ENCODE data around the gene KLF13. TPM values are rescaled to one million over a fixed set of nuclear protein-coding genes. Genes with fewer than 3 reads are reported as not detected.

The KLF13 gene
- total and polyA plus RNA-seq, 10 of the 15 experiments (the other 5 are each of a cell fraction or from before 2014, with no cell fraction given) = 20.3 to 109 (median 51.4) TPM

GRCh38 chr15:31389576-31389975, 62.9 kb downstream of the KLF13 start:
- no peak overlapping the region for H3K4me2 ChIP-seq (ENCODE audit: control insufficient read depth, insufficient read depth)
- H3K27ac ChIP-seq (ENCODE audit: control insufficient read depth, insufficient read depth) = no peak overlapping the region
- H3K4me1 ChIP-seq (ENCODE audit: control insufficient read depth, insufficient read depth, low read length) = peaks cover 2% of the 10 kb centered on the region
- no peaks in the 10 kb centered on the region for H3K9me3 ChIP-seq (replicated peaks; ENCODE audit: control insufficient read depth, insufficient read depth, low read length)
- POLR2A ChIA-PET = interaction anchor here (0.6 to 0.8 kb wide), 2 partner anchors 22 to 63 kb away, joined by 3 read pairs; partner anchors contain the start of gene KLF13
- SMC1A ChIA-PET (ENCODE audit: uncharacterized antibody, unreplicated experiment) = interaction anchor here (0.8 to 1.3 kb wide), 3 partner anchors 22 to 189 kb away, joined by 3 read pairs; no protein-coding TSS in a partner anchor
- no peak overlapping the region for H3K9ac ChIP-seq (ENCODE audit: control insufficient read depth, insufficient read depth, low read length)
- H3K4me3 ChIP-seq = no peak overlapping the region
- no peak overlapping the region for H2AFZ ChIP-seq (ENCODE audit: control insufficient read depth, low read depth, low read length)
- ATAC-seq (no peak), FAIRE-seq (no peak), DNase-seq (ENCODE audit: low read depth, low spot score) (no peak)
- no TSS peak for BruUV-seq (replicated peaks)
- H3K36me3 ChIP-seq (ENCODE audit: control insufficient read depth in 2 of 2, insufficient read depth in 2 of 2, low read length in 1 of 2) = no peaks in the 10 kb centered on the region
- no peaks in the 10 kb centered on the region for H3K79me2 ChIP-seq (ENCODE audit: control insufficient read depth, insufficient read depth, low read length)
- H4K20me1 ChIP-seq (ENCODE audit: control insufficient read depth, insufficient read depth) = no peaks in the 10 kb centered on the region
- RAD21 ChIA-PET (ENCODE audit: unreplicated experiment) = no interaction called here
- CTCF ChIA-PET = interaction anchor here (0.8 to 1.4 kb wide), 5 partner anchors 9 to 99 kb away, joined by 3 to 6 read pairs (median 3); no protein-coding TSS in a partner anchor
- intact Hi-C loops (cut with micrococcal nuclease; ENCODE audit: unreplicated experiment) = no loop called here
- in situ Hi-C loops (cut with MboI) = no loop called here
- peaks cover 0 to 1% of the 10 kb centered on the region in 2 experiments; a peak in 1 of 4 replicates for H3K27me3 ChIP-seq (replicated peaks in 1 of 2; ENCODE audit: control insufficient read depth in 2 of 2, insufficient read depth in 2 of 2, low read length in 1 of 2)
- 33% methylated on average over 4 of the region's 4 CpGs for WGBS (ENCODE audit: insufficient coverage, insufficient replicate concordance, low lambda C conversion rate, missing lambda C conversion rate)
- no peak for TF ChIP-seq USF2 (IDR thresholded peaks at IDR 0.05; ENCODE audit: borderline replicate concordance, low read depth, low read length)
- TF ChIP-seq TBL1XR1 (IDR thresholded peaks at IDR 0.05; ENCODE audit: low read depth, low read length) = no peak
- TF ChIP-seq STAT3 (IDR thresholded peaks at IDR 0.05; ENCODE audit: low read depth, low read length) = no peak
- no peak for TF ChIP-seq SRF (IDR thresholded peaks at IDR 0.05; ENCODE audit: low read depth in 2 of 2, low read length in 2 of 2)
- TF ChIP-seq TCF7 (IDR thresholded peaks at IDR 0.05; ENCODE audit: borderline replicate concordance) = no peak
- TF ChIP-seq ZBTB33 (IDR thresholded peaks at IDR 0.05) = no peak
- no peak for TF ChIP-seq NFYA (IDR thresholded peaks at IDR 0.05; ENCODE audit: borderline replicate concordance, low read depth, low read length)
- no peak for TF ChIP-seq SP1 (IDR thresholded peaks at IDR 0.05; ENCODE audit: low read depth, low read length)
- TF ChIP-seq CEBPZ (IDR thresholded peaks at IDR 0.05; ENCODE audit: low read depth, low read length) = no peak
- no peak for TF ChIP-seq CBX3 (IDR thresholded peaks at IDR 0.05; ENCODE audit: borderline replicate concordance, low read depth)
- no peak for TF ChIP-seq PBX3 (IDR thresholded peaks at IDR 0.05; ENCODE audit: insufficient replicate concordance, low read depth, low read length)
- TF ChIP-seq BCLAF1 (IDR thresholded peaks at IDR 0.05) = no peak
- TF ChIP-seq JUNB (IDR thresholded peaks at IDR 0.05) = no peak
- TF ChIP-seq SUPT20H (IDR thresholded peaks at IDR 0.05; ENCODE audit: borderline replicate concordance, control insufficient read depth, low read depth, low read length) = no peak
